IPS-20b (cell line): ENCODE results near the gene ARMC5.

Experiments used
- H3K27ac ChIP-seq: one replicate; pipeline ENCODE4 v1.5.1; 2013; ENCODE audit warnings: low read length
- H3K27me3 ChIP-seq: 2 replicates; pipeline ENCODE4 v1.6.1; 2013; ENCODE audit warnings: mild to moderate bottlenecking, low read length, inconsistent platforms; ENCODE audit not compliant: insufficient read depth
- H3K36me3 ChIP-seq: 2 replicates; pipeline ENCODE4 v1.6.1; 2013; ENCODE audit warnings: low read depth, mild to moderate bottlenecking, inconsistent platforms, low read length, moderate library complexity; ENCODE audit not compliant: insufficient read depth
- H3K4me1 ChIP-seq: 2 replicates; pipeline ENCODE4 v1.6.1; 2013; ENCODE audit warnings: mild to moderate bottlenecking, control low read depth, inconsistent platforms, low read length, moderate library complexity; ENCODE audit not compliant: insufficient read depth
- H3K4me3 ChIP-seq: 2 replicates; pipeline ENCODE4 v1.5.1; 2013; ENCODE audit warnings: mild to moderate bottlenecking, low read length, inconsistent platforms
- H3K9ac ChIP-seq: 2 replicates; pipeline ENCODE4 v1.6.1; 2013; ENCODE audit warnings: low read depth, mild to moderate bottlenecking, inconsistent platforms, low read length, moderate library complexity
- H3K9me3 ChIP-seq: 2 replicates; pipeline ENCODE4 v1.6.1; 2013; ENCODE audit warnings: mild to moderate bottlenecking, low read depth, low read length, inconsistent platforms; ENCODE audit not compliant: insufficient read depth

Gene ARMC5

DNA sequence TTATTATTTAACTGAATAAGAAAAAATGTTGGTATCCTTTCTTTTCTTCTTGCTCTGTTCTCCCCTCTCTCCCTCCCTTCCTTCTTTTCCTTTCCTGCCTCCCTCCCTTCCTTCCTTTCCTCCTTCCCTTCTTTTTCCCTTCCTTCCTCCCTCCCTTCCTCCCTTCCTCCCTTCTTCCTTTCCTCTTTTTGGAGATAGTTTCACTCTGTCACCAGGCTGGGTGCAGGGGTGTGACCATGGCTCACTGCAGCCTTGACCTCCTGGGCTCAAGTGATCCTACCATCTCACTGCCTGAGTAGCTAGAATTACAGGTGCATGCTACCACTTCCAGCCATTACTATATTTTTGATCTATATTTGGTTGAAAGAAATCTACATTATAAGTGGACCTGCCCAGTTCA, 54.6 kb downstream of the ARMC5 start:
- H3K27ac ChIP-seq = no peak overlapping the region

More for the DNA sequence above, 54.6 kb downstream of the ARMC5 start:
- Histone ChIP-seq H3K4me1 (peaks cover 2% of the 10 kb centered on the region; the same call in 1 of the 2 replicates), H3K36me3 (no peaks in the 10 kb centered on the region), H3K4me3 (no peak overlapping the region), H3K9me3 (no peaks in the 10 kb centered on the region; the same call in 1 of the 2 replicates), H3K9ac (no peak overlapping the region), H3K27me3 (0 out of 2 replicates have a peak, but pooled peaks cover 9% of the 10 kb centered on the region)
